Dedifferentiated amniotic fluid mesenchymal stem cell (primary cell): Measurements from ENCODE around the gene CFAP107.
"Not testable (repeated sequence)": the region's sequence is repeated elsewhere in the genome, so short reads cannot be mapped to it uniquely, and the experiment has no call there.

Experiments
- DNase-seq: peaks from one replicate; pipeline ENCODE4 v3.0.0-alpha.2; 2016; ENCODE audit errors: extremely low spot score

CFAP107 gene, protein sequence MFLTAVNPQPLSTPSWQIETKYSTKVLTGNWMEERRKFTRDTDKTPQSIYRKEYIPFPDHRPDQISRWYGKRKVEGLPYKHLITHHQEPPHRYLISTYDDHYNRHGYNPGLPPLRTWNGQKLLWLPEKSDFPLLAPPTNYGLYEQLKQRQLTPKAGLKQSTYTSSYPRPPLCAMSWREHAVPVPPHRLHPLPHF

DNA sequence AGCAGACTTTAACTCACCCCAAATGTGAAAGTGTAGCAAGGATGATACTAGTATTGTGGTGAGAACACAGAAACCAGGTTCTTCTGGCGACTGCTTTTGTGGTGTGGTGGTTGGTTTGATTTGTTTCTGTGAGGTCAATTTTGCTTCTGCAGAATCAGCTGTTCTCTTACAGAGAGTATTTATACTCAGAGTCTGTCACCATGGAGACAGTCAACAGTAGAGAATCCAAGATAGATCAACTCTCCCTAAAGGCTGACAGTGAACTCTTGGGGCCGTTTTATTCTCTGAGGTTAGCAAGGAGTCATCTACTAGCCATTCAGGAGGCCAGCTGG, at the start of gene CFAP107:
Gene CFAP107 (plus strand): TSS at position 209 of the 332 bp plus-strand sequence. CDS start 231 bp downstream, outside the sequence.
- no peak for DNase-seq

DNA sequence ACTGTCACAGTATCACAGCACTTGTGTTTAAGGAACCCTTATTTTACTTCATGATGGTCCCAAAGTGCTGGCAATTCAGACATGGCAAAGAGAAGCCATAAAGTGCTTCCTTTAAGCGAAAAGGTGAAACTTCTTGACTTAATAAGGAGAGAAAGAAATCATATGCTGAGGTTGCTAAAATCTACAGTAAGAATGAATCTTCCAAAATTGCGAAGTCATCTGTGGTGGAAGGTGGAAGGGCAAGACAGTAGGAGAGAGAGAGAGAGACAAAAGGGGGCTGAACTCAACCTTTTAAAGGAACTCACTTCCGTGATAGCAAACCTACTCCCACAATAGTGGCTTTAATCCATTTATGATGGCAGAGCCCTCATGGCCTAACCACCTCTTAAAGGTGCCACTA, 49.3 kb upstream of the CFAP107 start:
- DNase-seq: no peak

DNA sequence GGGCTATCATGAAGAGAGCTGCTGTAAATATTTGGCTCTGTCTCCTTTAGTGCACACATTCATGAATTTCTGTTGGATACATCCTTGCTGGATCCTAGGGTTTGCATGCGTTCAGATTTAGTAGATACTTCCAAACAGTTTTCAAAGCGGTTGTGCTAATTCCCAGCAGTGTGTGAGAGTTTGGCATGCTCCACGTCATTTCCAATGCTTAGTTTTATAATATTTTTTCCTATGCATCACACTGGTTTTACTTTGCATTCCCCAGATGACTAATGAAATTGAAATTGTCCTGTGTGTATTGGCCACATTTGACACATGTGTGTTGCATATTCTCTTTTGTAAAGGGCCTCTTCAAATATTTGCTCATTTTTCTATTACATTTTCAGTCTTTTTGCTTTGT, 48.6 kb upstream of the CFAP107 start:
- DNase-seq: no peak

DNA sequence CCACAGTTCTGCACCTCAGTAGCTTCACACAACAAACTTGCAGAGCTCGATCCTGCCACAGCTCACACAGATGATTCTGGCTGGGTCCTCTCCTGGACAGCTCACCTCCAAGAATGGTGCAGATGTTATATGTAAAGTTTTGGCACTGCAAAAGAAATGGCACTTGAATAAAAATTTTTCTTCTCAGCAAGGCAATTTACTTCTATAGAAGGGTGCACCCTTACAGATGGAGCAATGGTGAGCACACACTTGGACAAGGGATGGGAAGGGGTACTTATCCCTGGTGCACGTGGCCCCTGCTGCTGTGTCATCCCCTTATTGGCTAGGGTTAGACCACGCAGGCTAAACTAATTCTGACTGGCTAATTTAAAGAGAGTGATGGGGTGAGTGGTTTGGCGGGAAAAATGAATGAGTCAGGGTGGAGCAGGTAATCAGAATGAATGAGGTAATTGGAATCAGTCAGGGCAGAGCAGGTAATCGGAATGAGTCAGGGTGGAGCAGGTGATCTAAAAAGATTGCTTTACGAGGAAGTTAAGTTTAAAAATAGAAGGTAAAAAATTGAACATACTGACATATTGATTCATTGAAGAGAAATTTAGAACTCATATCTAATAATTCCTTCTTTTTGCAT, 42.1 kb upstream of the CFAP107 start:
- DNase-seq: no peak

DNA sequence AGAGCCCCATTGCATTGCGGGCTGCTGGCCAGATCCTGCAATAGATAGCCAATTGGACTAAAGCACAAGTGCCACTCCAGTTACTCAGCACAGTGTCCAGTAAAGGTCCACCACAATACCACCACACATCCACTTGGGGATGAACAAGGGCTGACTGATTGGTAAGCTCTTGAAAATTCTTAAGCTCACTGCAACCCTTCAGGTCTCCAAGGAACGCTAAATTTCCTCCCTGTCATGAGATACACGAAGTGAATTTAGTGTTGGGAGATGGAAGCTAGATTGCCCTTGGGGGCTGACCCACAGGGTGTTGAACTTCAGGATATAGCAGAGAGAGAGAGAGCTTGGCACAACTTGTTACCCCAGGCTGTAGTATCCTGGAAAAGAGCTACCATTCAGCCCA, 39.9 kb upstream of the CFAP107 start:
- no peak for DNase-seq

DNA sequence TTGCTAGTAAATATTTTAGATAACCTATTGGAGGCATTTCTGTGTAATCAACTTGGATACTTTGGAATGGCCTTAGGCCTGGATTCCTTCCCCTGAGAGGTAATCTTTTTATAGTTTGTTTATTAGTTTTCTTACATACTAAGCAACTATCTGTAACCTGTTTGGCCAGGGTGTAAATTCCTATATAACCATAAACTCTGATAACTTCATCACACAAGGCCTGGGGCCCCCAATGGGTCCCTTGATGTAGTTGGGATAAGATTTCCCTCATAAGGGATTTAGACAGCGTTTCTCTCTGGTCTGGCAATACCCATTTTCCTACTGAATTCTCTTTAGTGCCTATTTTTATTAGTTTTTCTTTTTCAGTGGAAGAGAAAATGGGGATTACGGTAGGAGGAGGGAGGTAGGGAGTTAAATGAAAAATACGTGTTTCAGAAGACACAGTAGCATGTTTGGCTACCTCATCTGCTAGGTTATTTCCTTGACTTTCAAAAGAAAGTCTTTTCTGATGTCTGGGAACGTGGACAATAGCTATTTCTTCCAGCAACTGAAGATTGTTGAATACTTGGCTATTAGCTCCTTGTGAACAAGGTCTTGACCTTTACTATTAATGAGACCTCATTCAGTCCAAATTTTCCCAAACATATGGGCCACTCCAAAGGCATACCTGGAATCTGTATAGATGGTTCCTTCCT, 37.5 kb upstream of the CFAP107 start:
- no peak for DNase-seq

DNA sequence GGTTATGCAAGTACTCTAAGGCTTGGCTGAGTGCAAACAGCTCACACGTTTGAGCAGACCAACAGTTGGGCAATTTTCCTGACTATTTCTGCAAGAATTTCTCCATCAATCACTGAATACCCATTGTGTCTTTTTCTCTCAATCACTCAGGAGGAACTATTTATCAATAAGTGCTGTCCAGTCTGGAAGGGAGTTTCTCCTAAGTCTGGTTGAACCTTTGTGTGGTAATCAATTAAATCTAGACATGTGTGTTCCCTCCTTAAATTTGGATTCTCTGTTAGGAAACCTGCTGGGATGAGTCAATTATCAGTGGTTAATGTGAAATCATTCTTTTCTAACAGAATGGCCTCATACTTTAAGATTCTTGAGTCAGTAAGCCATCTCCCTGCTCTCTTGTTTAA, 36.9 kb upstream of the CFAP107 start:
- DNase-seq: no peak

DNA sequence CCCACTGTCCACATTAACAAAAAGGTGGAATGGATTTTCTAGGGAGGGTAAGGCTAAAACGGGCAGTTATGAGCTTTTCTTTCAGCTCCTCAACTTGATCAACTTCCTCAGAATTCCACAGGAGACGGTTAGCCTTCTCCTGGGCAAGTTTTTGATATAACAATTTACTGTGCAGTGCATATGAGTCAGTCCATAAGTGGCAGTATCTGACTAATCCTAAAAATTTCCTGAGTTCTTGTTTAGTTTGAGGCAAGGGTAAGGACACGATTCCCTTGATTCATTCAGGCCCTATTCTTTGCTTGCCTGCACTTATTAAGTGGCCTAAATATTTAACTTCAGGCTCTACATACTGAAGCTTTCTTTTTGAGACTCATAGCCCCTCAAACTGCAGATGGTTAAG, 36.3 kb upstream of the CFAP107 start:
- DNase-seq: no peak

DNA sequence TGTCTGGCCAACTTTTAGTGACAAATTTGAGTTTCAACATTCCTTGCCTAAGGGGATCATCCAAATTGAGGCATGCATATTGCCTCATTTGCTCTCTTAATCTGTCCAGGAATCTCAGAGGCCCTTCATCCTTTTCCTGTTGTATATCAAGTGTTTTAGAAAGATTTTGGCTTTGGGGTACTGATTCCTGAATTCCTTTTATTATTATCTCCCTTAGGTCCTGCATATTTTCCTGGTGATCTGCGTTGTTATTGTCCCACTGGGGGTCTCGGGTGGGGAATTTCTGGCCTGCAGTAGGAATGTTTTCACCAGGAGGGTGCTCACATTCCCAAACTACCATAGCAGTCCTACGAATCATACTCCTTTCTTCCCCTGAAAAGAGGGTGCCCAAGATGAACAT, 34.5 kb upstream of the CFAP107 start:
- no peak for DNase-seq

DNA sequence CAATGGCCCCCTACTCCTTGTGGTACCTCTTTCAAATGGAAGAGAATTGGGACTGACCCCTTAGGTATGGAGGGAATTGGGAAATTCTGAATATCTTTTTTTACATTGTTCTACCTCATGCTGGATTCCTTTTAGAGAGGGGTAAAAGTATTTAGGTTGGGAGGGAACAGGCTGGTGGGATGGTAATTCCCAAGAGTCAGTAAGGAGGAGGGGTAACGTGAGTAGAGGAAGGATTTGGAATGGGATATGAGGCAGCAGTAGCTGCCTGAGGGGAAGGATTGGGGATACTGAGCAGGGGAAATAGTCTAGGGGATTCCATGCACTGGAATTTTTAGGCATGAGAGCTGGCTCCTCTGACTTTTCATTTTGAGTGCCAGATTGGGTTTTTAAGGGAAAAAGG, 33.9 kb upstream of the CFAP107 start:
- DNase-seq: no peak

DNA sequence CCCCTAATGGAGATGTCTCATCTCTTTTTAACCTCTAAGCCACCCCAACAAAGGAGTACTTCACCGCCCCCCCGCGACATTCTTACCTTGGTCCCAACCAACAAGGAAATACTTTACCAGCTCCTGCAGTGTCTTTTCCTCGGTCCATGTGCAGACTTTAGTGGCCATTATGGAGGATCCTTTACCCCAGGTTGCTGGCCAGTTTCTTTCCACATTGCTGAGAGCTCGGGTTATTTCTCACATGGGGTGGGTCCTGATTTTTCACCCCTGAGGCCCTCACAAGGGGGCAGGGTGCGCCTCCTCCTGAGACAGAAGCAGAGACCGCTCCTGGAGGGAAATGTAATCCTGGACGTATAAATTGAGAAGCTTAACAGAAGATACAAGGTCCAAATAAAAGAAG, 33.1 kb upstream of the CFAP107 start:
- no peak for DNase-seq

DNA sequence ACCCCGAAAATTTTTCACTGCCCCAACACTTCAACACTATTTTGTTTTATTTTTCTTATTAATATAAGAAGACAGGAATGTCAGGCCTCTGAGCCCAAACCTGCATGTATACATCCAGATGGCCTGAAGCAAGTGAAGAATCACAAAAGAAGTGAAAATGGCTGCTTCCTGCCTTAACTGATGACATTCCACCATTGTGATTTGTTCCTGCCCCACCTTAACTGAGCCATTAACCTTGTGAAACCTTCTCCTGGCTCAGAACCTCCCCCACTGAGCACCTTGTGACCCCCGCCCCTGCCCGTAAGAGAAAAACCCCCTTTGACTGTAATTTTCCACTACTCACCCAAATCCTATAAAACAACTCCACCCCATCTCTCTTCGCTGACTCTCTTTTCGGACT, 32.3 kb upstream of the CFAP107 start:
- not testable (repeated sequence) for DNase-seq

DNA sequence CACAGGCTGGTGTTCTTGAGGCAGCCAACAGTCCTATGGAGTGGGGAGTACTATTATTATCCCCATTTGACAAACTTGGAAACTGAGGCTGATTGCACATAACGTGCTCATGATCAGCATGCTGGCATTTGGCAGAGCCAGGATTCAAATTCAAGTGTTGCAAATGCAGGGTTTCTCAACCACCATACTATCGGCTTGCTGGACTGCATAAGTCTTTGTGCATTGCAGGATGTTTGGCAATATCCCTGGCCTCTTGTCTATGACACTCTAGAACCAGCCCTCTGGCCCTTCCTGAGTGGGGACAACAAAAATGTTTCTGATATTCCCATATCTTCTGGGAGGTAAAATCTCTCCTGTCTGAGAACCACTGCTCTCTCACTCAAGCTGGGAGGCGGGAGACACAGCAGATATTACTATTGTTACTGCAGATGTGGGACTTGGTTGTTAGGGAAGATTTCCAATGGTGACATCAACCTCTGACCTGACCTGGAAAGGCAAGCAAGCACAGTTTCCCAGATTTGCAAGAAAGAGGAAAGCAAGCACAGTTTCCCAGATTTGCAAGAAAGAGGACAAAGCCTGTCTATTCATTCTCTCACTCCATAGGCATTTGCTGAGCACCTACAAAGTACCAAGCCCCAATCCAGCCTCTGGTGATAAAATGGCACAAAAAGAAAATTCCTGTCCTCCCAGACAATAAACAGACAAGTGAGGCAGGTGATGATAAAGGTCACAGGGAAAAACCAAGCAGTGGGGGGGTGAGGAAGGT, 31.1 kb upstream of the CFAP107 start:
- no peak for DNase-seq

DNA sequence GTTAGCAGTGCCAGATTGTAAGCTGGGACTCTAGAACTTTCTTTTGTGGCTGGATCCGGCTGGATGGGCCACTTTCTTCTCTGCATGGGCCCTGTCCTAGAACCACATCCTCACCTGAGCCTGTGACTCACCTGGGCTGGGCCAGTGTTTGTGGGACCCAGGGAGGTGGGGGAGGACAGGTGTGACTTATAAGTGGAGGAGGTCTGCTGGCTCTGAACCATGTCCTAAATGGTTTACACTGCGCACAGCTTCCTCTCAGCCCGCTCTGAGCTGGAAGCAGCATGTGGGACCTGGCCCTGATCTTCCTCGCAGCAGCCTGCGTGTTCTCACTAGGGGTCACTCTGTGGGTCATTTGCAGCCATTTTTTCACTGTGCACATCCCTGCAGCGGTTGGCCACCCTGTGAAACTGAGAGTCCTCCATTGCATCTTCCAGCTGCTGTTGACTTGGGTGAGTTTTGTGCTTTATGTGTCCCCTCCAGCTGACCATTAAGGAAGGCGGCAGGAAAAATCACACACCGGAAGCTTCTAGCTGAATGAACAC, 30.0 kb upstream of the CFAP107 start, which contains the start of gene AADACL3:
Gene AADACL3 (plus strand): TSS at position 215 of the 542 bp plus-strand sequence. CDS start 67 bp downstream, at position 282.
- DNase-seq: no peak

DNA sequence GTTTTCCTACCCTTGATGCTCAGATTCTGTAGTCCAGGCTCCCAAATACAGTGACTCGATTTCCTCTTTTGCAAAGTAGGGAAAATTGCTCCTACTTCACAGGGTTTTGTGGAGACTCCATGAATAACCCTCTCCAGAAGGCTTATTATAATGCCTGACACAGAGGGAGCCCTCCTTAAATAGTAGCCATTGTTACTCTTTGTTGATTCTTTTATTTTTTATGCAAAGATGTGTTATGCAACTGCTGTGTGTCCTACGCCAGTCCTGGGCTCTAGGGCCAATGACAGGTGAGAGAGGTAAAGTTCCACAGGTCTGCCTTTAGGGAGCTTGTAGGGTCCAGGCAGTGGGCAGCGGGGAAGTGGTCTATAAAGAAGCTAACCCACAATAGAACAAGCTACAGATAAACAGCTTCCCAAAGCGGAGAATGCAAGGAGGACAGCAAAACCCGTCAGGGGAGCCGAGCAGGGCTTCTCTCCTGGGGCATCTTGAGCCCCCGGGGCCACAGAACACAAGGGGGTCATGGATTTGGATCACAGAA, 28.6 kb upstream of the CFAP107 start:
- no peak for DNase-seq

DNA sequence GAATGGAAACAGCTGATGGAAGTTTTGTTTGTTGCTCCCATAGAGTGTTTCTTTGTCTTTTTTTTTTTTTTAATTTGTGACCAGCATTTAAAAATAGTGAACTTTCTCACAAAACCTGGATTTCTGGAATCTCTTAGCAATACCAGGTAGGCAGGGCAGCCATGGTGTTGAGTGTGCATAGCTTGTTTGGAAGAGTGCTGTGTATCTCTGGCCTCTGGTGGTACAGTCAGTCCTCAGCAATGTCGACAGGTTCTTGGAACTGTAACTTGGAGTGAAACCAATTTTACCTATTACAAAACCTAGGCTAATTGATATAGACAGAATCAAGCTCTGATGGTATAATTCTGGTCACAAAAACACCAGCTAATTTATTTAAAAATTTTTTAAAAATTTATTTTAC, 23.4 kb upstream of the CFAP107 start:
- no peak for DNase-seq

DNA sequence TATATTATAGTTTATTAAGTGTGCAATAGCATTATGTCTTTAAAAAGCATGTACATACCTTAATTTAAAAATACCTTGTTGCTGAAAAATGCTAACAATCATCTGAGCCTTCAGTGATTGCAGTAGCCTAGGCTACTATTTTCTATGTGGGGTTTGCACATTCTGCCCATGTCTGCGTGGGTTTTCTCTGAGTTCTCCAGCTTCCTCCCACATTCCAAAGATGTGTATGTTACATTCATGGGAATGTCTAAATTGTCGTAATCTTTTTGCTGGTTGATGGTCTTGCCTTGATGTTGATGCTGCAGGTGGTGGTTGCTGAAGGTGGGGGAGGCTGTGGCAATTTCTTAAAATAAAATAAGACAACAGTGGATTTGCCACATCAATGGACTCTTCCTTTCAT, 17.6 kb upstream of the CFAP107 start:
- no peak for DNase-seq

DNA sequence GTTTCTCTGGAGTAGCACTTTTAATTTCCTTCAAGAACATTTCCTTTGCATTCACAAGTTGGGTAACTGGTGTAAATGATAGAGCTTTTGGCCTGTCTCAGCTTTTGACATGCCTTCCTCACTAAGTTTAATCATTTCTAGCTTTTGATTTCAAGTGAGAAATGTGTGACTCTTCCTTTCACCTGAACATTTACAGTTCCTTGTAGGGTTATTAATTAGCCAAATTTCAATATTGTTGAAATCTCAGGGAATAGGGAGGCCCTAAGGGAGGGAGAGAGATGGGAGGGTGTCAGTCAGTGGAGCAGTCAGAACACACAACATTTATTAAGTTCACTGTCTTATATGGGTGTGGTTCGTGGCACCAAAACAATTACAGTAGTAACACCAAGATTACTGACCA, 15.8 kb upstream of the CFAP107 start:
- no peak for DNase-seq

DNA sequence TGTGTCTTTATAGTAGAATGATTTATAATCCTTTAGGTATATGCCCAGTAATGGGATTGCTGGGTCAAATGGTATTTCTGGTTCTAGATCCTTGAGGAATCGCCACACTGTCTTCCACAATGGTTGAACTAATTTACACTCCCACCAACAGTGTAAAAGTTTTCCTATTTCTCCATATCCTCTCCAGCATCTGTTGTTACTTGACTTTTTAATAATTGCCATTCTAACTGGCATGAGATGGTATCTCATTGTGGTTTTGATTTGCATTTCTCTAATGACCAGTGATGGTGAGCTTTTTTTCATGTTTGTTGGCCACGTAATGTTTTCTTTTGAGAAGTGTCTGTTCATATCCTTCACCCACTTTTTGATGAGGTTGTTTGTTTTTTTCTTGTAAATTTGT, 14.9 kb upstream of the CFAP107 start:
- DNase-seq: not testable (repeated sequence)

DNA sequence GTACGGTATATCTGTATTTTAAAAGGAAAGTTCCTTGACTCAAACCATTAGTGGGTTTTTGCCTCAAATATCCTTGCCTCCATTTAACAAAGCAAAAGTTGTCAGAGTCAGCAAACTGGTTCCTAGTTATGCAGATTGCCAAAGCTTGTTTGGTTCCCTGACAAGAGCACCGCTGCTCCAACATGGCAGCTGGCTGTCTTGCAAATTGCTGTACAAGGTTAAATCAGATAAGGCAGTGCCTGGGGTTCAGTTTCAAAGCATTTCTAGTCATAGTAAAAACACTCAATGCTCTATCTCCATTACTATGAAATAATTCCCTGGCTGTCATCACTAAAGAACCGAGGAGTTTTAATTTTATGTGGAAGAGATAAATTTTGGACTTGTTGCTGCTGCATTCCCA, 11.3 kb upstream of the CFAP107 start:
- DNase-seq: no peak

DNA sequence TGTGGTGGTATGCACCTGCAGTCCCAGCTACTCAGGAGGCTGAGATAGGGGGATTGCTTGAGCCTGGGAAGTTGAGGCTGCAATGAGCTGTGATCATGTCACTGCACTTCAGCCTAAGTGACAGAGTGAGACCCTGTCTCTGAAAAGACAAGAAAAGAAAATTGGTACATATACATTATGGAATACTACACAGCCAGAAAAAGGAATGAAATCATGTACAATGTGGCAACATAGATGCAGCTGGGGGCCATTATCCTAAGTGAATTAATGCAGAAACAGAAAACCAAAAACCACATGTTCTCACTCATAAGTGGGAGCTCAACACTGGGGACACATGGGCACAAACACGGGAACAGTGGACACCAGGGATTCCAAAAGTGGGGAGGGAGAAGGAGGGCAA, 7.1 kb upstream of the CFAP107 start:
- no peak for DNase-seq

DNA sequence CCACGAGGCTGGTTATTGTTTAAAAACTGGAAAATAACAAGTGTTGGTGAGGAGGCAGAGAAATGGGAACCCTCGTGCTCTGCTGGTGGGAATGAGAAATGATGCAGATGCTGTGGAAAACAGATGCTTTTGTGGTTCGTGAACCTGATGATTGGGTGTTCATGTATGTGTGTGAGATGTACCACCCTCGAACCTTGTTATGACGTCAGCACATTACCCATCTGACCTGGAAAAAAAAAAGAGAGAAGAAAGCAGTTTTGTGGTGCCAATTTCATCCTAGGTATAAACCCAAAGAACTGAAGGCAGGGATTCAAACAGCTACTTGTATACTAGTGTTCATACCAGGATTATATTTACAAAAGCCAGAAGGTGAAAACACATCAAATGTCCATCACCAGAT, 6.4 kb upstream of the CFAP107 start:
- DNase-seq: no peak
